HG03064 (cell line): ENCODE measurements around the gene CD248.

ENCODE experiments used
- ATAC-seq: cut with Tn5 transposase; IDR thresholded peaks from one replicate; pipeline ENCODE4 v1.9.1; 2021; ENCODE audit warnings: low read depth; ENCODE audit not compliant: unreplicated experiment

The CD248 gene

GRCh38 chr11:66289548-66290329 is 27.1 kb downstream of the CD248 start:
- ATAC-seq = peak; percentile 33

DNA sequence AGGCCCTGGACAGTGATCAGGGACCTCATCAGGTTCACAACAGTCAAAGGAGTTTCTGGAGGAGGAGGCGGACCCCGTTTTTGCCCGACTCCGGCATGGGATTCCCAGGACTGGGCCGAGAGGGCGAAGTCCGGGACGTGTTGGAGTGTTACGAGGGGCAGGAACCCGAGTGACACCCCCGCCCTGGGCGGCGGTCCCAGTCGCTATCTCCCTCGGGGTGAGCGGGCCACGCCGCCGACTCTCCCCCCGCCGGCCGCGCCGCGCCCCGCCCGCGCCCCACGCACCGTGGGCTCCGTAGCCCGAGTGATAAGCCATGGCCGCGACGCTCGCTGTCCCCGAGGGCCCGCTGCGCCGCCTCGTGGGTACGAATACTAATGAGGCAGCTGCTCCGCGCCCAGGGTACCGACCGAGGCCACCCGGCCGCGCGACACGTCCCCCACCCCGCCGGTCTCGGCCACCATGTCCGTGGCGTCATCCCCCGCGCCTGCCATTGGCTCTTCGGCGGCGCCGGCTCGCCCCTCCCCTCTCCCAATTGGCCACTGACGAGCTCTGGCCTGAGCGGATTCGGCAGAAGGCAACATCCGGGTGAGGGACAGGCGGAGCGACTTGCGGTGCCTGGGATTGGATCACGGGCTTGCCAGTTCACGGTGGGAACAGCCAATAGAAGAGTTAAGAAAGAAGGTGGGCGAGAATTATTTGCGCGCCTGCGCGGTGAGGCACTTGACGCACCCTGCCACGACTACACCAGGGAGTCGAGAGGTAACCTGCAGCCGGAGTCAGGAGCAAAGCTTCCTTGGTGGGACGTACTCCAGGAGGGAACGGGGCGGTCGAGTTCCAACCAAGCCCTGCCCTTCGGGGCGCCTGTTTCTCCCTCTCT is 27.9 kb downstream of the CD248 start, which contains the start of gene YIF1A:
Gene YIF1A, minus strand, starts transcription at position 473 of the 877 bp plus-strand sequence. Its CDS starts 158 bp downstream, at position 315.
- ATAC-seq = peak; percentile 81

DNA sequence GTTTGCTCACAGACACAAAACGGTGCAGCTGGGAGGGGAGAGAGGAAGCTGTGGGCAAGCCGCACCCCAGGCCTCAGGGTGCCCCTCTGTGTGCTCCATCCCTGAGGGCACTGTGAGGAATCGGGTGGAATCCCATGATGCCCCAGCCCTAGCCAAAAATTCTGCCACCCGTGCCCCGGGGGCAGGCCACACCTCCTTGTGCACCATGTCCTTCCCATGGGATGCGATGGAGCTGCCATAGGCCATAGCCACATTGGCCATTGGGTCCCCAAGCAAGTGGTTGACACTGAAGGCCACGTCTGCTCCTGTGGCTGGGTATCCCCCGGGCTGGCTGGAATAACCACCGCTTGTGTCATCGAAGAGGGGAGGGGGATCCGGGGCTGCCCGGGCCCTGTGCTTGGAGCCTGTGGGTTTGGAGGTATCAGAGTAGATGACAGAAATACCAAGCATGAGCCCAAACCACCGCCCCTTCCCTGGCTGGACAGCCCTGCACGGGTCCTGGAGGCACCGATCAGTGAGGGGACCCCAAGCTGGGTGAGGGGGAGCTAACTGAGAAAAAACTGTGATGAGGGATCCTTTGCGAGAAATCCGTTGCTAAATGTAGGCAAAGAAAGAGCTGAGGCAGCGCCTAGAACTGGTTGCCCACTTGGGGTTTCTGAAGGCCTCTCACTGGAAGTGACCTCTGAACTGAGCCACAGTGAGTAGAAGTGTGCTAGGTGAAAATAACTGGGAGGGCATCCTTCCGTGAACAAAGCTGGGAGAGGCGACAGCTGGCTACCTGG is 28.8 kb downstream of the CD248 start:
- ATAC-seq = no peak

- ATAC-seq = no peak
These were observed 29.5 kb downstream of the CD248 start for GRCh38 chr11:66287211-66287888.

GRCh38 chr11:66286699-66287098 is 30.1 kb downstream of the CD248 start:
- no peak for ATAC-seq

DNA sequence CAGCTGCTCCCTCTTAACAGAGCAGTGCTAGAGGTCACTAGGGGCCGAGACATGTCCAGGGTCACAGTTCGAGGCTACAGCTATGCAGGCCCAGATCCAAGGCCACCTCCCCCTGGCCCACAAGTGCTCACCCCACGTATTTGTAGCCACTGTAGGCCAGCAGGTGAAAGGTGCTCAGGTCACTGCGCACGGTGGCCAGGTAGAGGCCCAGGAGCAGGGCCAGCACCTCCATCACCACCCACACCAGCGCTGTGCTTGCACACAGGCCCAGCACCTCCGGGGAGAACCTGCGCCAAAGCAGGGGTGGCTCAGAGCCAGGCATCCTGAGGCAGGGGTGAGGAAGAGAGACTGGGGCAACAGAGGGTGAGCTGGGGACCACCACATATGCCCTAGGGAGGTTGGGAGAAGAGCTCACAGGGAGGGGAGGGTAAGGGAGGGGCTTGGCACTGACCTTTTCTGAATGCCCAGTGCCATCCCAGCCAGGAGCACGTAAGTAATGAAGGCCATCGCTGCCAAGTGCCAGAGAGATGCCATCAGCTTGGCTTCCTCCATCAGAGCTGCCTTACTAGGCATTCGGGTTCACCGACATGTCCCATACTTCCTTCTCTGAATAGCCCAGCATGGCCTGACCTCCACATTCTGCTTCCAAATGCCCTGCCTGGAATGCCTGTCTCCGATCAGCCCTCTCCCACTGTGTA is 31.4 kb downstream of the CD248 start:
- no peak for ATAC-seq

DNA sequence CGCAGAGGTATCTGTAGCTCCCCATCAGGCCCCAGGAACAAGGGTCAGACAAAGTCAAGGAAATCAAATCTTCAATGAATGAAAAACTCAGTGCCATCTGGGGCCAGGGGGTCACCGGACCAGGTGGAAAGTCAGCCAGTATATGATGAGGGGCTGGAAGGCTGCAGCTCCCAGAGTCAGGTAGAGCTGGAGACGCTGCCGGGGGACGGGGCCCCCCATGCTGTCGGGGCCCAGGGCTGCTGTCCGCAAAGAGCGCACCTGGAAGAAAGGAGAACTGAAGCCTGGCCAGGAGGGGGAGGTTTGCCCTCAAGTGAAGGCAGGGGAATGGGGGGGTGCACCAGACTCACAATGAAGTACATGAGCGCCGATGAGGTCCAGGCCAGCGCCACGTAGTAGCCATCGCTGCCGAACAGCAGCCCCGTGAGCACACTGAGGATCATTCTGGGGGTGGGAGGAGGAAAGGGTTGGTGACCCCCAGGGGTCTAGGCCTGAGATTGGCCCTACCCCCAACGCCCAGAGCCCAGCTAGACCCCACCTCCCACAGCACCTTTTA is 32.2 kb downstream of the CD248 start:
- ATAC-seq = no peak

GRCh38 chr11:66283461-66284105 is 33.3 kb downstream of the CD248 start:
- no peak for ATAC-seq

DNA sequence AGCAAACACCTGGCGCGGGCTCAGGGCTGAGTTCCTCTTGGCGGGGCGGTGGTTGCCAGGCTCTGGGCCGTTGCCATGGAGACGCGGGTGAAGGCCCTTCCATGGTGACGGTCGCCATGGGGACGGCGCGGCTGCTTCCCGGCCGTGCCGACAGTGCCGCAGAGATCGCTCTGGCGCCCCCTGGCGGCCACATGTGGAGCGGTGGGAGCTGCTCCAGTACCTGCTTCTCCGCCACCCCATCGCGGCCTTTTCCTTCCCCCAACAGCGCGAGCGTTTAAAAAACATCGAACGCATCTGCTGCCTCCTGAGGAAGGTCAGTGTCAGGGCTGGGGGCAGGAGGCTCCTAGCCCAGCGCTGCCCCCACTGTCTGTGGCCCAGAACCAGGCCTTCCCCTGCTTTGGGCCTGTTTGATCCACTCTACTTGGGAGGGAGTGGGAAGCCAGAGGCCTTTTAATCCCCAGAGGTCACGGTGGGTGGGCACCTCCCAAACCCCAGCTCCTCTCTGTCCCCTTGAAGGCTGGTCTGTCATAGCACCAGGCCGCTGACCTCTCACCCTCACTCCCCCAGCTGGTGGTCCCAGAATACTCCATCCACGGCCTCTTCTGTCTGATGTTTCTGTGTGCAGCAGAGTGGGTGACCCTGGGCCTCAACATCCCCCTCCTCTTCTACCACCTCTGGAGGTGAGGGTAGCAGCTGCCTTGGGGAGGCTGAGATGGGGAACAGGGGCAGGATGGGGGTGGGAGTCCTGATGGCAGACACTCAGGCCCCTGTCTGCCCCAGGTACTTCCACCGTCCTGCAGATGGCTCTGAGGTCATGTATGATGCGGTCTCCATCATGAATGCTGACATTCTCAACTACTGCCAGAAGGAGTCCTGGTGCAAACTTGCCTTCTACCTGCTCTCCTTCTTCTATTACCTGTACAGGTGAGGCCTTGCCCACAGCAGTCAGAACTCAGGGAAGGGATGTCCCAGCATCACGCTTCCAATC is 34.1 kb downstream of the CD248 start:
- peak; percentile 83 for ATAC-seq

GRCh38 chr11:66281776-66282467 is 34.9 kb downstream of the CD248 start:
- ATAC-seq = no peak

- ATAC-seq = no peak
These were observed 35.8 kb downstream of the CD248 start for GRCh38 chr11:66281001-66281400.

DNA sequence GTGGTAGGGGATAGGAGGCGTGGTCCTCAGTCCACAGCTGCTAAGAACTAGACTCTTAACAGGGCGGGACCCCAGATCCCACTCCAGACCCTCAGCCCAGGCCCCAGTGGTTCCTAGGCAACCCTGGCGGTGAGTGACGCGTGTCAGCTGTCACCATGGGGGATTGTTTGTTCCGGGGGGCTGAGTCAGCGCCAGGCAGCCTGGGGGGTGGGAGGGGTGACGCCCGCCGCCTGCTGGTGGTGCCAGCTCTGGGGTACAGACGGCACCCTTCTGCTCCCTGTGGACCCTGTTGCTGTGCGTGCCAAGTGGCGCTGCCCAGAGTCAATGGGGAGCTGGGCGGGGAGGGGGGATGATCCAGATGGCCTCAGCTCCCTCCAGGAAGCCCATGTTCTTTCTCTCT is 36.4 kb downstream of the CD248 start:
- no peak for ATAC-seq

- no peak for ATAC-seq
These were observed 37.6 kb downstream of the CD248 start for GRCh38 chr11:66279092-66279734.

- no peak for ATAC-seq
These were observed 38.3 kb downstream of the CD248 start for GRCh38 chr11:66278363-66279091.

DNA sequence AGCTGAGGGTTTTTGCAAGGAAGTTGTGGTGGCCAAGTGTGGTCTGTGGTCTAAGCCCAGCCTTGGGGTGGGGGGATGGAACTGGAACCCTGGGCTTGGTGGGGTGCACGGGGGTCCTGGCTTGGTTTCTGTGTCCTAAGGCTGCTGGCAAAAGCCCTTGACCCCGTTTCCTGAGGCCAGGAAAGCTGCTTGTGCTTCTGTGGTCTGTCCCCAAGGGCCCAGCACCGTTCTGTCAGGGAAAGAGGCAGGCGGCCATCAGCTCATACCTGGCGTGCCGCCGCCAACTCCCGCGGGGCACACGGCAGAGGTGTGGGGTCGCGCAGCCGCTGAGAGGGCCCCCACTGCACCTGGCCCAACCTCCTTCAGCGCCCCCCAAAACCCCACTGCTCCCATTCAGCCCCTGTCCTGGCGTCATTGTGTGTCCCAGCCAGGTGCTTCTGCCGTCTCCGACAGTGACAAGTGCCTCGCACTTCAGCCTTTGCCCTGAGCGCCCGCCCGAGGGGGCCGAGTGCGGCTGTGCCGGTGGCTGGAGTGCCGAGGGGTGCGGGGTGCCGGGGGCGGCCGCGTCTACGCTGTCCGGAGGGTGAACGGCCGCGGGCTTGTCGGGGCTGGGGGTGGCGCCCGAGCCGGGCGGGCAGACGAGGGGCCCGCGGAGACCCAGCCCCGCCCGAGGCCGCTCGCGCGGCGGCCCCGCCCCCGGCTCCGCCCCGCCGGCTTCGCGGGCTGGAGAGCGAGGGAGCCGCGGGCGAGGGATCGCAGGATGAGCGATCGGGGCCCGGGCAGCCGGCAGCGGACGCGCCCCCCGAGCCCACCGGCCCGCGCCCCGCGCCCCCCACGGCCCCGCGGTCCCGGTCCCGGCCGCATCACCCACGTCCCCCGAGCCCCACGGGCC is 39.1 kb downstream of the CD248 start, which contains the start of gene CNIH2:
Gene CNIH2, plus strand, starts transcription at position 705 of the 892 bp plus-strand sequence. CDS start 282 bp downstream, outside the sequence.
- no peak for ATAC-seq
